Naive B cell (primary cell): Measurements from ENCODE around the gene MRFAP1. TPM values are rescaled to one million over a fixed set of nuclear protein-coding genes. Genes with fewer than 3 reads are reported as not detected.
A peak's percentile ranks its signal among the peaks of the same experiment; 100 is the strongest.
"Not testable (repeated sequence)": the region's sequence is repeated elsewhere in the genome, so short reads cannot be mapped to it uniquely, and the experiment has no call there.

Experiments used
- ATAC-seq, 2 donors: fragments of 150-1000 bp; cut with Tn5 transposase; 2 replicates each; pipeline ENCODE4 v1.10.0; 2021; ENCODE audit warnings: low read depth in 2 of 2, mild to moderate bottlenecking in 2 of 2, moderate library complexity in 2 of 2
- DNase-seq: peaks from one replicate; pipeline ENCODE4 v3.0.0; 2022
- H3K27ac Mint-ChIP-seq, 6 donors: one replicate each; pipeline ENCODE4 v1.8.0; 2020 to 2022; ENCODE audit warnings: mild to moderate bottlenecking in 6 of 6, mixed read lengths in 6 of 6, moderate library complexity in 5 of 6, inconsistent platforms in 2 of 6
- H3K27me3 Mint-ChIP-seq, 3 donors: one replicate each; pipeline ENCODE4 v1.8.0; 2021 to 2022; ENCODE audit warnings: mixed read lengths in 3 of 3, mild to moderate bottlenecking in 1 of 3
- H3K36me3 Mint-ChIP-seq, 2 donors: one replicate each; pipeline ENCODE4 v1.8.0; 2020 to 2022; ENCODE audit warnings: mixed read lengths in 2 of 2, inconsistent platforms in 1 of 2, mild to moderate bottlenecking in 1 of 2
- H3K4me1 Mint-ChIP-seq, 3 donors: one replicate each; pipeline ENCODE4 v1.8.0; 2020 to 2022; ENCODE audit warnings: mixed read lengths in 3 of 3, inconsistent platforms in 1 of 3, mild to moderate bottlenecking in 1 of 3, moderate library complexity in 1 of 3
- H3K4me3 Mint-ChIP-seq, 8 donors: one replicate each; pipeline ENCODE4 v1.8.0; 2020 to 2022; ENCODE audit warnings: mild to moderate bottlenecking in 8 of 8, mixed read lengths in 8 of 8, moderate library complexity in 8 of 8, inconsistent platforms in 2 of 8
- H3K9me3 Mint-ChIP-seq, 7 donors: one replicate each; pipeline ENCODE4 v1.8.0; 2020 to 2022; ENCODE audit warnings: mixed read lengths in 7 of 7, mild to moderate bottlenecking in 5 of 7, inconsistent platforms in 2 of 7, moderate library complexity in 1 of 7
- polyA plus RNA-seq, 6 donors: library from polyadenylated mRNA; unstranded; fragments of 300-500 nt; fragmentation: Illumina TruSeq; gene quantifications; one replicate each; pipeline ENCODE4 v1.2.3, GENCODE V29; 2021; ENCODE audit warnings: low read depth in 6 of 6

The MRFAP1 gene
- polyA plus RNA-seq, 6 donors from 2014 or later = 156 to 214 (median 164) TPM

DNA sequence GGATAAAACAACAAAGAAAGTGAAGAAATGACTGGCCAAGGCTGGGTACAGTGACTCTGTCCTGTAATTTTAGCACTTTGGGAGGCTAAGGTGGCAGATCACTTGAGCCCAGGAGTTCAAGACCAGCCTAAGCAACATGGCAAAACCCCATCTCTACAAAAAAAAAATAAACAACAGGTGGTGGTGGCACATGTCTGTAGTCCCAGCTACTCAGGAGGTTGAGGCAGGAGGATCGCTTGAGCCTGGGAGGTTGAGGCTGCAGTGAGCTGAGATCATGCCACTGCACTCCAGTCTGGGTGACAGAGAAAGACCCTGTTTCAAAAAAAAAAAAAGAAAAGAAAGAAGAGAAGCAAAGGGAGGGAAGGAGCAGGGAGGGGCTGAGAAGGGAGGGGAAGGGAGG lies 12.0 kb upstream of the MRFAP1 start:
- H3K36me3 Mint-ChIP-seq, DNase-seq, ATAC-seq, H3K4me1 Mint-ChIP-seq, H3K27me3 Mint-ChIP-seq, H3K9me3 Mint-ChIP-seq: not testable (repeated sequence)
- peak overlapping the region in 2 of 8 donors; percentile 20 to 32 for H3K4me3 Mint-ChIP-seq
- H3K27ac Mint-ChIP-seq = peak overlapping the region in 1 of 6 donors; percentile 37

DNA sequence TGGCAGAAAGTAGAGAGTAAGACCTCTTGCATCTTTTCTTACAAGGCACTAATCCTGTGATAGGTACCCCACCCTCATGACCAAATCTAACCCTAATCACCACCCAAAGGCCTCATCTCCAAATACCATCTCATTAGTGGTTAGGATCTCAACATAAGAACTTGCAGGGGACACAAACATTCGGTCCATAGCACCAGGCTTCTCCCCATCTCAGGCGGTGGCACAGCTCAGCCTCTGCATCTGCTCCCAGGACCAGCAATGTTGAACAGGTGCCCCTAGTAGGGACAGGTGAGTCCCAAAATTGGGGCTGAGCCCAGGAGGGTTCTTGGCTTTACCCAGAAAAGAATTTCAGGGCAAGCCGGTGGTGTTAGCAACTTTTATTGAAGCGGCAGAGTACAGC lies 8.4 kb upstream of the MRFAP1 start:
- Mint-ChIP-seq H3K36me3 (peaks cover 0 to 3% of the 10 kb centered on the region in 2 donors), H3K27me3 (no peaks in the 10 kb centered on the region)

DNA sequence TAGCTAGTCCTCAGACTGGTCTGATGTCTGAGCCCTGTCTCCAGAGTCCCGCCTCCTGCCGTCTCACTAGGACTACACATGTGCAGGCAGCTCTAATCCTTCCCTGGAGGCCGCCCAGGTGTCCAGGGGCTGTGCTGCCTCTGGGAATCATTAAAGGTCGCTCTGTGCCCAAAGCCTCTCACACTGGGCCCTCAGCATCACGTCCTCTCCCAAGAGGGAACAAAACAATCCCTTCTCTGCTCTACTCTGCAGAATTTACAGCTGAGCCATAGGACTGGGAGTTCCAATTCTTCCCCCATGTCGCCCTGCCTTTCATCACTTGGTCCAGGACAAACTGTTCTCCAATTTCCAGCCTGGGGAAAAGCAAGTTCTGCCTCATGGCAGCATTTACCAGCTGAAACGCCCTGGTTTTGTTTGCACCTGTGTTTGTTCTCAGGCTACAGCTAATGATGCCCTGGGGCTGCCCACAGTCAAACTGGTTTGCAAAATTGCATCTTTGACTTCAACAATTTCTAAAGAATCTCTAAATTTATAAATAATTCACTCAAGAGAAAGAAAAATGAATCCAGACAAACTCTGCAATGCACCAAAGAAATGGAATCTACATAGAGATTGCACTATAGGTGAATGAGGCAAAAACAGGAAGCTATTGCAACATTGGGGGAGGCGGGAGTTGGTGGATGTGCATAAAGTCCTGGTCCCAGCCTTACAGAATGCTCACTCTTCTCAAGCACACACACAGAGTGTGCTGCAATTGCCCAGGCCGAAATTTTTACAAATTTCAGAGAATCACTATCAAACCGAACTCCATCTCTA lies 7.2 kb upstream of the MRFAP1 start:
- H3K9me3 Mint-ChIP-seq = peaks cover 0 to 1% (median 0%) of the 10 kb centered on the region in 7 donors
- ATAC-seq (no peak), DNase-seq (no peak)
- H3K27ac Mint-ChIP-seq = no peak overlapping the region
- H3K4me1 Mint-ChIP-seq = no peaks in the 10 kb centered on the region
- peaks cover 0 to 3% of the 10 kb centered on the region in 2 donors for H3K36me3 Mint-ChIP-seq
- no peak overlapping the region for H3K4me3 Mint-ChIP-seq
- H3K27me3 Mint-ChIP-seq = no peaks in the 10 kb centered on the region

More for the DNA sequence above, 8.4 kb upstream of the MRFAP1 start:
- H3K27ac Mint-ChIP-seq = no peak overlapping the region
- no peak overlapping the region for H3K4me3 Mint-ChIP-seq
- H3K4me1 Mint-ChIP-seq = no peaks in the 10 kb centered on the region
- peaks cover 0 to 1% (median 0%) of the 10 kb centered on the region in 7 donors for H3K9me3 Mint-ChIP-seq
- DNase-seq (no peak), ATAC-seq (no peak)

DNA sequence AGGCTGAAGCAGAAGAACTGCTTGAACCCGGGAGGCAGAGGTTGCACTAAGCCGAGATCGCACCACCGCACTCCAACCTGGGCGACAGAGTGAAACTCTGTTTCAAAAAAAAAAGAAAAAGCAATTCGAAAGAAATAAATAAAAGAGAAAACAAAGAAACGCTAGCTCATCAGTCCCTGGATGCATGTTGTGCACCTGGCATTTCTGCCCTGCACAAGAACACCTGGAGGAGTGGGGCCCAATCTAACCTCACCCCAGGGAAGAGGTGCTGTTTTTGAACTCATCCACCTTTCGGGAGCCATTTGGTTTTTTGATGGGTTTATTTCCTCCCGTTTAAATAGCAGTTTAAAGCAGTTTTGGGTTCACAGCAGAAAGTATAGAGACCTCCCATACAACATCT lies 5.7 kb upstream of the MRFAP1 start:
- Mint-ChIP-seq H3K9me3 (peaks cover 0 to 1% (median 0%) of the 10 kb centered on the region in 7 donors), H3K27me3 (no peaks in the 10 kb centered on the region), H3K4me1 (no peaks in the 10 kb centered on the region), H3K36me3 (peaks cover 0 to 3% of the 10 kb centered on the region in 2 donors), H3K27ac (peak overlapping the region in 1 of 6 donors; percentile 1), H3K4me3 (no peak overlapping the region)
- ATAC-seq = no peak
- no peak for DNase-seq

DNA sequence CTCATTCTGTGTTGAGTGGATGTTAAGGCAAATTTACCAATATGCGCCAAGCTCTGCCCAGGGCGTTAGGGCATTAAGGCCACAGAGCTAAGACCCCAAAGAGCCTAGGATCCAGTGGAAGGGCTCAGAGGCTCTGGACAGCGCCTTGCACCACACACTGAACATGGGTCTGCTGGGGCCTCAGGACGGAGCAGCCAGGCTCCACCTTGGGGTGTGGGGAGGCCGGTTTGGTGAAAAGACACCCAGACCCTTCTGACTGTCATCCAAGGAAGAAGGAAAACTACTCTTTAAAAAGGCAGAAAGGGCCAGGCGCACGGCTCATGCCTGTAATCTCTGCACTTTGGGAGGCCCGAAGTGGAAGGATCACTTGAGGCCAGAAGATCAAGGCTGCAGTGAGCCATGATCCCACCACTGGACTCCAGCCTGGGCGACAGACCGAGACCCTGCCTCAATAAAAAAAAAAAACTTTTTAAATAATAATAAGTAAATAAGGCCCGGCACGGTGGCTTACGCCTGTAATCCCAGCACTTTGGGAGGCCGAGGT lies 1.3 kb upstream of the MRFAP1 start:
- DNase-seq = no peak
- peaks cover 34 to 38% (median 35%) of the 10 kb centered on the region in 3 donors for H3K4me1 Mint-ChIP-seq
- peaks cover 24 to 28% of the 10 kb centered on the region in 2 donors for H3K36me3 Mint-ChIP-seq
- no peak for ATAC-seq
- peaks cover 0 to 1% (median 0%) of the 10 kb centered on the region in 7 donors for H3K9me3 Mint-ChIP-seq
- H3K4me3 Mint-ChIP-seq = peak overlapping the region; percentile 16 to 81 (median 50)
- H3K27me3 Mint-ChIP-seq = no peaks in the 10 kb centered on the region
- H3K27ac Mint-ChIP-seq = peak overlapping the region in 2 of 6 donors; percentile 57 to 99

DNA sequence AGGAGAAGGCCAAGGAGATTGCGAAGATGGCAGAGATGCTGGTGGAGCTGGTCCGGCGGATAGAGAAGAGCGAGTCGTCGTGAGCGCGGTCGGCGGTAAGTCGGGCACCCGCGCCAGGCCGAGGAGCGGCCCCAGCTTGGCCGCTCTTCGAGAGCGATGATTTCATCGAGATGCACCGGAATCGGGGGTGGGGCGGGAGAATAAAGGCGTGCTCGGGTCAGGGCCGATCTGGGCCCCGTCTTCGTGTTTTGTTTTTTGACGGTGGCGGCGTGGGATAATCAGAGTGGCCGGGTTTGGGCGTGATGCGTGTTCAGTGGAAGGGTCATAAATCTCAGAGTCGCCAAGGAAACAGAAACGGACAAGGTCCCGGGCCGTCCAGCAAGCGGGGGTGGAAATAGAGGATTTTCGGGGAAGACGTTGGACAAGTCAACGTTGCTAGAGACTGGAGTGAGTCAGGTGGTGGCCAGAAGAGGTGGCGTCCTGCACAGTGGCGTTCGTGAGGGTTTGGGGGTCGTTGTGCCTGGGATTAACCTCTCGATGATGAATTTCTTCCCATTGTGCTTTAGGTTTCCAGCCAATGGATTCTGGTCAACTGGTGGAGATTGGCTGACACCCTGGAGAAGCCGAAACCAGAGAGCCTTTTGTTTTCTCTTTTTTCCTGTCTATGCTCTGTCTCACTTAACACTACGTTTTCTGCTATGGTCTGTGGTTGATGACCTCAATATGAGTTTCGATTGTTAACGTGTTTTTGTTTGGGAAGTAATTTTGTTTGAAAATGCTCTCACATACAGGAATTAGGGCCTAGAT lies 882 bp downstream of the MRFAP1 start:
- H3K27me3 Mint-ChIP-seq = no peaks in the 10 kb centered on the region
- H3K4me1 Mint-ChIP-seq = peaks cover 34 to 38% (median 35%) of the 10 kb centered on the region in 3 donors
- peaks cover 0 to under 1% (median 0%) of the 10 kb centered on the region in 7 donors for H3K9me3 Mint-ChIP-seq
- peak overlapping the region; percentile 99 to 100 (median 100) for H3K27ac Mint-ChIP-seq
- H3K4me3 Mint-ChIP-seq = peak overlapping the region; percentile 98 to 100 (median 100)
- peak; percentile 47 for DNase-seq
- peak; percentile 33 to 44 for ATAC-seq
- H3K36me3 Mint-ChIP-seq = peaks cover 24% of the 10 kb centered on the region in 2 donors

DNA sequence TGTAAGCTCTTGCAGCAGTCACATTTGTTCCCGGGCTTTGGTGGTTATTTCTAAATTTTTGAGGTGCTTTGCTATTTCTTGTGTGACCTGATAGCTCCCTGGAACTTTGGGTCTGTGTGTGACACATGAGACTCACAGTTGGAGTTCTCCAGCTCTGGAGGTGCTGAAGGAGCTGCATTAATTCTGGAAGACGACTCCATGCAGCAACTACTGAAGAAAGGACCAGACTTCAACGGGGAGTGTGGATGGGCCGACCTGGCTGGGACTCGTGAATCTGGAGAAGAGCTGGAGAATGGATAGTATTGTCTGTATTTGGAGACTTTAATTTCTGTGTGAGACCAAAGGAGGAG lies 1.5 kb downstream of the MRFAP1 start:
- Mint-ChIP-seq H3K27me3 (no peaks in the 10 kb centered on the region), H3K4me3 (peak overlapping the region; percentile 98 to 100 (median 100)), H3K36me3 (peaks cover 24% of the 10 kb centered on the region in 2 donors), H3K4me1 (peaks cover 34 to 38% (median 35%) of the 10 kb centered on the region in 3 donors), H3K27ac (peak overlapping the region; percentile 99 to 100 (median 100)), H3K9me3 (no peaks in the 10 kb centered on the region)
- ATAC-seq (no peak), DNase-seq (no peak)

DNA sequence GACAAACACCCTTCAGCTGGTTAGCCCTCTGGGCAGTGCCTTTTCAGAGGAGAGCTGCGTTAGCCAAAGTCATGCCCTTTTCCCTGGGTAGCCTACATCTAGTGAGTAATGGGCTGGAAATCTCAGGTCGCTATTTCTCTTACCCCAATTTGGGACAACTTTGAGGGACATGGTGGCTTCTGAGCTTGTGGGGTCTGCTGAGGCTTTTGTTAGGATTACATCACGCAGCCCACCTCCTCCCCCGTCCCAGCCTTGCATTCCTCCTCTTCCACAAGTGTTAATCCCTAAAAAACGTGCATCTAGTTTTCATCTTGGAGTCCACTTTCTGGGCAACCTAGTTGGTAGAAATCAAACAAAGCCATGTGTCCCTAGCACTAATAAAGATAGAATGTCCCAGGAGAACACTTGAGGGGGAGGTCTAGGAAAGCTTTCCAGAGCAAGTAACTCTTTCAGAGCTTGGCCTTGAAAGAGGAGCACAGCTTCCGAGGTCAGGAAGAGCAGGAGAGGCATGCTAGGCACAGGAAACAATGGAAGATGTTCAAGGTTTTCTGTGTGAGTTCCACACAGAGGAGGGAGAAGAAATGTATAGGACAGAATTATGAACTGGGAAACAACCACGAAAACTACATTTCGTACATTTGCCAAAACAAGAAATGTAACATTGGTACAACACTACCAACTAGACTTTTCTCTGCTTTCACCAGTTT lies 2.8 kb downstream of the MRFAP1 start:
- peaks cover 35 to 39% (median 38%) of the 10 kb centered on the region in 3 donors for H3K4me1 Mint-ChIP-seq
- no peak for DNase-seq

DNA sequence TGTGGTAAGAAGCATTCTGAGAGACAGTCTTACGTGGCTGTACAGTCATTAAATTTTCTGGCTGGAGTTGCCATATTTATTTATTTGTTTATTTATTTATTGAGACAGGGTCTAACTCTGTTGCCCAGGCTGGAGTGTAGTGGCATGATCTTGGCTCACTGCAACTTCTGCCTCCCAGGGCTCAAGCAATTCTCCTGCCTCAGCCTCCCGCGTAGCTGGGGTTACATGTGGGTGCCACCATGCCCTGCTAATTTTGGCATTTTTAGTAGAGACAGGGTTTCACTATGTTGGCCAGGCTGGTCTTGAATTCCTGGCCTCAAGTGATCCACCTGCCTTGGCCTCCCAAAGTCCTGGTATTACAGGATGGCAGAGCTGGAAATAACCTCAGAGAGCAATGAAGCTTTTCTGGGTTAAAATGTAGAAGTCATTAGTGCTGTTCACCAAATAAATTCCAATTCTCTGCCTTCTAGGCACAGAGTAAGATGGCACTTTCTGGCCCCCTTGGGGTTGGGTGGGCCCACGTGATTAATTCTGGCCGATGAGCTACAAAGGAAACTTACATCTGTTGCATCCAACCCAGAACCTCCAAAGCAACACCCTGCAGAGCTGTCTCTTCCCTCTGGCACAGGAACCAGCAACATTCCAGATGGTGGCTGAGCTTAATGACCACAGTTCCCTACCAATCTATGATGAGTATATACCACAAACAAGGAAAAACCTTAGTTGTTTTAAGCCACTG lies 4.5 kb downstream of the MRFAP1 start:
- no peak for ATAC-seq
- peak overlapping the region in 1 of 8 donors; percentile 100 for H3K4me3 Mint-ChIP-seq
- no peaks in the 10 kb centered on the region for H3K27me3 Mint-ChIP-seq
- peaks cover 24% of the 10 kb centered on the region in 2 donors for H3K36me3 Mint-ChIP-seq
- no peaks in the 10 kb centered on the region for H3K9me3 Mint-ChIP-seq
- peaks cover 35 to 39% (median 37%) of the 10 kb centered on the region in 3 donors for H3K4me1 Mint-ChIP-seq
- peak overlapping the region in 5 of 6 donors; percentile 20 to 74 (median 61) for H3K27ac Mint-ChIP-seq
- DNase-seq = no peak

More for the DNA sequence above, 2.8 kb downstream of the MRFAP1 start:
- Mint-ChIP-seq H3K27me3 (no peaks in the 10 kb centered on the region), H3K9me3 (no peaks in the 10 kb centered on the region), H3K4me3 (peak overlapping the region in 4 of 8 donors; percentile 40 to 100 (median 66)), H3K36me3 (peaks cover 24% of the 10 kb centered on the region in 2 donors), H3K27ac (peak overlapping the region in 4 of 6 donors; percentile 44 to 99 (median 72))
- no peak for ATAC-seq

DNA sequence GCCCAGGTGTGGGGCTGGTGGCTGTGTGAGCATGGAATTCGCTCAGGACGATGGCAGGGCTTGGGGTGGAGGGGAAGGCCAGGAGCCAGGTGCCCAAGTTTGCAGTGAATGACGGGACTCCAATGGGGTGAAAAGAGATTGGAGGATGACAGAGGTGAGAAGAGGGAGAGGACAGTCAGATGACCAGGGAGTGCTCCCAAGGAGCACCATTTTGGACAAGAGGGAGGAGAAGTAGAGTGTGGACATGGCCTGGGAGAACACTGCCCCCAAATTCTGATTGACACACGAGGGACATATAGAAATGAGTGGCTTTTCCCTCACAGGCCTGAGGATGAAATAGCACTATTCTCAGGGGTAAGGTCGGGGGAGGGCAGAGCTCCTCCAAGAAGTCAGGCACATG lies 6.7 kb downstream of the MRFAP1 start:
- Mint-ChIP-seq H3K9me3 (no peaks in the 10 kb centered on the region), H3K4me1 (peaks cover 15 to 20% (median 18%) of the 10 kb centered on the region in 3 donors)

DNA sequence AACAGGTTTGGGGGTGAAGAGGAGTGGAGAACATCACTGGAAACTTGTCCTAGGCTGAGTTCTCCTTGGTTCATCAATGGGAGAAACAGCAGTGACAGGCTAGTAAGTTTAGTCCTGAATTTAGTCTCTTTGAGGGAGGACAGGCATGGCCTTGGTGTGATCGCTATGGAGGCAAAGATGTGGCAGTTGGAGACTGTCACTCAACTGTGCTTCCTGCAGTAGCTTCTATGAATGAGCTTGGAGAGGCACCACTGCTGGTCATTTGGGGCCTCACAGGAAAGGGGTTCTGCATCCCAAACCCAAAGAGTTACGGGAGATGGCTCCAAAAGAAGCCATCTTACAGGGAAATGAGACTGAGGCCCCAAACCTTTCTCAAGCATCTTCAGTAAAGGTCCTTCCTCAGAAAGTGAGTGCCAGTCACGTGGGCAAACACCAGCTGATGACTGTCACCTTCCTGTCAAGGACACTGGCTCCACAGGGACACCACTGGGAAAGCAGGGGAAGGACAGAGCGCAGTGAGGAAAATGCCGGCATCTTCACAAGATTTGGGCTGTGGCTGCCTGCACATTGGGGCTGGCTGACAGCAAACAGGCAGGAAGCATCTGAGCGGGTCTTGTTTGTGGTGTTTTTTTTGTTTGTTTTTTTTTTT lies 7.2 kb downstream of the MRFAP1 start:
- DNase-seq (no peak), ATAC-seq (no peak)
- Mint-ChIP-seq H3K4me3 (no peak overlapping the region), H3K9me3 (no peaks in the 10 kb centered on the region), H3K27me3 (no peaks in the 10 kb centered on the region), H3K4me1 (peaks cover 10 to 15% (median 12%) of the 10 kb centered on the region in 3 donors), H3K36me3 (peaks cover 0 to 4% of the 10 kb centered on the region in 2 donors), H3K27ac (no peak overlapping the region)

More for the DNA sequence above, 6.7 kb downstream of the MRFAP1 start:
- no peak for DNase-seq
- Mint-ChIP-seq H3K36me3 (peaks cover 4 to 7% of the 10 kb centered on the region in 2 donors), H3K4me3 (no peak overlapping the region), H3K27me3 (no peaks in the 10 kb centered on the region), H3K27ac (peak overlapping the region in 1 of 6 donors; percentile 76)
- ATAC-seq = no peak

DNA sequence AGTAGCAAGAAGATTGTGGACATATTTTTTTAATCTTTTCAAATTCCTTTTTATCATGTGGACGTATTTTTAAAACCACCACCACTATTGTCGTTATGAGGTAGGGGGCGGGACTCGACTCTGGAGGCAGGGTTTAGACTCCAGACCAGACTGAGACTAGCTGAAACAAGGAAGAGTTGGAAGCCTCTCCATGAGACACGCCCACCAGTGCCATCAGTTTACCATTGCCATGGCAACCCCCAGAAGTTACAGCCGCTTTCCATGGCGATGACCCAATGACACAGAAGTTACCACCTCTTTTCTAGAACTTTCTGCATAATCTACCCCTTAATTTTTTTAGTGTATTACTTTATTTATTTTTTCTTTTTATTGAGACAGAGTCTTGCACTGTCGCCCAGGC lies 8.7 kb downstream of the MRFAP1 start:
- Mint-ChIP-seq H3K4me3 (peak overlapping the region in 1 of 8 donors; percentile 22), H3K9me3 (no peaks in the 10 kb centered on the region), H3K27ac (peak overlapping the region in 1 of 6 donors; percentile 24), H3K36me3 (no peaks in the 10 kb centered on the region), H3K4me1 (peaks cover 0 to 5% (median 0%) of the 10 kb centered on the region in 3 donors), H3K27me3 (no peaks in the 10 kb centered on the region)
- DNase-seq (no peak), ATAC-seq (no peak)
